ENCODE results near the gene BCL7A.

- TF ChIP-seq CTCF (IDR thresholded peaks at IDR 0.05; ENCODE audit: low read depth, low read length, missing input control) = no peak
- TF ChIP-seq TAF1 (conservative IDR thresholded peaks at IDR 0.05) = no peak
- peak; percentile 81 for TF ChIP-seq YY1 (IDR thresholded peaks at IDR 0.05)
- TF ChIP-seq MAX (IDR thresholded peaks at IDR 0.05) = peak; percentile 45
Measured at GRCh38 chr12:122072031-122072970, 50.6 kb downstream of the BCL7A start.
